ENCODE measurements around the gene MECR.

The MECR gene

GRCh38 chr1:29249951-29250581, 19.3 kb upstream of the MECR start:
- H3K27ac ChIP-seq: peak overlapping the region; percentile 50; the same call in 1 of the 2 replicates
- ChIA-PET CTCF (no interaction called here), POLR2A (ENCODE audit: low non-redundant PET) (interaction anchor here (0.7 kb wide), 1 partner anchor 1861 kb away, joined by 3 read pairs; no protein-coding TSS in a partner anchor)
- DNase-seq (ENCODE audit: low spot score): no peak
- TF ChIP-seq CTCF (conservative IDR thresholded peaks at IDR 0.05; ENCODE audit: low read depth): no peak

GRCh38 chr1:29249170-29249691, 18.5 kb upstream of the MECR start:
- ChIA-PET POLR2A (ENCODE audit: low non-redundant PET) (no interaction called here), CTCF (no interaction called here)
- no peak for DNase-seq (ENCODE audit: low spot score)
- H3K27ac ChIP-seq: peak overlapping the region; percentile 50
- no peak for TF ChIP-seq CTCF (conservative IDR thresholded peaks at IDR 0.05; ENCODE audit: low read depth)

GRCh38 chr1:29248409-29248808, 17.7 kb upstream of the MECR start:
- no peak for TF ChIP-seq CTCF (conservative IDR thresholded peaks at IDR 0.05; ENCODE audit: low read depth)
- no peak for DNase-seq (ENCODE audit: low spot score)
- ChIA-PET POLR2A (ENCODE audit: low non-redundant PET) (no interaction called here), CTCF (no interaction called here)
- peak overlapping the region; percentile 50 for H3K27ac ChIP-seq

GRCh38 chr1:29247571-29248273, 17.0 kb upstream of the MECR start:
- no peak overlapping the region for H3K27ac ChIP-seq
- no peak for DNase-seq (ENCODE audit: low spot score)
- no peak for TF ChIP-seq CTCF (conservative IDR thresholded peaks at IDR 0.05; ENCODE audit: low read depth)
- POLR2A ChIA-PET (ENCODE audit: low non-redundant PET): no interaction called here
- CTCF ChIA-PET: interaction anchor here (1.0 kb wide), 1 partner anchor 863 kb away, joined by 3 read pairs; no protein-coding TSS in a partner anchor

GRCh38 chr1:29247044-29247443, 16.3 kb upstream of the MECR start:
- H3K27ac ChIP-seq: no peak overlapping the region
- TF ChIP-seq CTCF (conservative IDR thresholded peaks at IDR 0.05; ENCODE audit: low read depth): no peak
- CTCF ChIA-PET: interaction anchor here (0.7 to 1.0 kb wide), 2 partner anchors 864 to 1948 kb away, joined by 3 to 6 read pairs; no protein-coding TSS in a partner anchor

GRCh38 chr1:29245876-29246275, 15.1 kb upstream of the MECR start:
- CTCF ChIA-PET: interaction anchor here (0.6 to 1.1 kb wide), 7 partner anchors 11 to 1135 kb away, joined by 3 to 4 read pairs (median 3); no protein-coding TSS in a partner anchor
- H3K27ac ChIP-seq: peak overlapping the region; percentile 17; the same call in 1 of the 2 replicates
- TF ChIP-seq CTCF (conservative IDR thresholded peaks at IDR 0.05; ENCODE audit: low read depth): peak; percentile 71
- POLR2A ChIA-PET (ENCODE audit: low non-redundant PET): no interaction called here
- peak; percentile 58 for DNase-seq (ENCODE audit: low spot score)

More at GRCh38 chr1:29247044-29247443, 16.3 kb upstream of the MECR start:
- no peak for DNase-seq (ENCODE audit: low spot score)
- POLR2A ChIA-PET (ENCODE audit: low non-redundant PET): no interaction called here
